PC-3 (cell line): Measurements from ENCODE around the gene GHRH. TPM values are rescaled to one million over a fixed set of nuclear protein-coding genes. Genes with fewer than 3 reads are reported as not detected.

Source experiments
- ATAC-seq: fragments of 200-7000 bp; cut with Tn5 transposase; 2 replicates; pipeline ENCODE4 v1.9.1; 2020; ENCODE audit warnings: mild to moderate bottlenecking, moderate library complexity
- BruUV-seq: library from RNA; stranded (reverse); fragments of 400-500 nt; replicated peaks from 2 replicates; lab custom pipeline; 2021; lab: Mats Ljungman, UMichigan
- CTCF ChIA-PET: fragments of 300-600 bp; sonication (Branson Sonifier 250); formaldehyde crosslinking; loops from one replicate; lab custom pipeline; 2022; ENCODE audit warnings: antibody characterized with exemption; lab: Charles Lee
- POLR2A ChIA-PET: fragments of 300-600 bp; sonication (Branson Sonifier 250); formaldehyde crosslinking; loops from one replicate; lab custom pipeline; 2022; ENCODE audit warnings: antibody characterized with exemption; ENCODE audit not compliant: unreplicated experiment; lab: Charles Lee
- DNase-seq: peaks from one replicate; pipeline ENCODE4 v3.0.0-alpha.2; 2015
- H2AFZ ChIP-seq: fragments of 300-600 bp; sonication (generic); 2 replicates; pipeline ENCODE4 v1.6.0; 2016; ENCODE audit warnings: antibody characterized with exemption, low read length
- H3F3A ChIP-seq: fragments of 300-600 bp; sonication (generic); one replicate; pipeline ENCODE4 v1.6.0; 2017; ENCODE audit warnings: antibody characterized with exemption, low read length, control low read depth, mild to moderate bottlenecking; ENCODE audit not compliant: unreplicated experiment
- H3K27ac ChIP-seq: fragments of 300-600 bp; sonication (generic); 2 replicates; pipeline ENCODE4 v1.5.1; 2016; ENCODE audit warnings: mild to moderate bottlenecking, low read length
- H3K27me3 ChIP-seq: fragments of 300-600 bp; sonication (generic); 2 replicates; pipeline ENCODE4 v1.6.1; 2016; ENCODE audit warnings: low read length, mixed read lengths
- H3K36me3 ChIP-seq: fragments of 300-600 bp; sonication (generic); 2 replicates; pipeline ENCODE4 v1.6.1; 2016; ENCODE audit warnings: low read depth, mixed run types, low read length, mixed read lengths
- H3K4me1 ChIP-seq: fragments of 300-600 bp; sonication (generic); 2 replicates; pipeline ENCODE4 v1.5.1; 2016; ENCODE audit warnings: low read length; ENCODE audit not compliant: insufficient read depth
- H3K4me2 ChIP-seq: fragments of 300-600 bp; sonication (generic); 2 replicates; pipeline ENCODE4 v1.6.0; 2016; ENCODE audit warnings: low read length
- H3K4me3 ChIP-seq: fragments of 300-600 bp; sonication (generic); 2 replicates; pipeline ENCODE4 v1.5.1; 2016; ENCODE audit warnings: mild to moderate bottlenecking, low read length, mixed read lengths
- H3K79me2 ChIP-seq: fragments of 300-600 bp; sonication (generic); 2 replicates; pipeline ENCODE4 v1.6.1; 2017; ENCODE audit warnings: low read length, mixed read lengths
- H3K9ac ChIP-seq: fragments of 300-600 bp; sonication (generic); 2 replicates; pipeline ENCODE4 v1.6.0; 2016; ENCODE audit warnings: mild to moderate bottlenecking, low read length
- H3K9me2 ChIP-seq: fragments of 300-600 bp; sonication (generic); replicated peaks from 2 replicates; pipeline ENCODE4 v1.6.1; 2016; ENCODE audit warnings: mixed run types, low read length, mixed read lengths
- H3K9me3 ChIP-seq: fragments of 300-600 bp; sonication (generic); 2 replicates; pipeline ENCODE4 v1.6.1; 2016; ENCODE audit warnings: low read length, mixed read lengths
- H4K20me1 ChIP-seq: fragments of 300-600 bp; sonication (generic); 2 replicates; pipeline ENCODE4 v1.6.1; 2016; ENCODE audit warnings: low read length, mixed read lengths
- EZH2 ChIP-seq: fragments of 300-600 bp; sonication (generic); IDR thresholded peaks from one replicate; pipeline ENCODE4 v1.6.1; 2017; ENCODE audit warnings: antibody characterized with exemption, mild to moderate bottlenecking, low read length; ENCODE audit not compliant: unreplicated experiment
- EZH2phosphoT487 ChIP-seq: fragments of 300-600 bp; sonication (generic); IDR thresholded peaks from 2 replicates; pipeline ENCODE4 v1.6.1; 2018; ENCODE audit warnings: mild to moderate bottlenecking, antibody characterized with exemption, low read length, borderline replicate concordance
- intact Hi-C: fragments of 100-400 bp; cut with micrococcal nuclease; formaldehyde crosslinking; loops from 2 replicates; pipeline ENCODE4 v1.9.0; 2023
- total RNA-seq: library from RNA; depleted of rRNA; stranded (reverse); fragments of >200 nt; gene quantifications from 2 replicates; pipeline ENCODE4 v1.2.3, GENCODE V29; 2014
- TF ChIP-seq, protein P1 (sequence below): fragments of 300-600 bp; sonication (generic); conservative IDR thresholded peaks from 2 replicates; pipeline ENCODE4 v1.5.1; 2017; ENCODE audit warnings: antibody characterized with exemption, low read depth, mild to moderate bottlenecking, low read length

Gene GHRH
- total RNA-seq, 1 experiment from 2014 or later: not detected

DNA sequence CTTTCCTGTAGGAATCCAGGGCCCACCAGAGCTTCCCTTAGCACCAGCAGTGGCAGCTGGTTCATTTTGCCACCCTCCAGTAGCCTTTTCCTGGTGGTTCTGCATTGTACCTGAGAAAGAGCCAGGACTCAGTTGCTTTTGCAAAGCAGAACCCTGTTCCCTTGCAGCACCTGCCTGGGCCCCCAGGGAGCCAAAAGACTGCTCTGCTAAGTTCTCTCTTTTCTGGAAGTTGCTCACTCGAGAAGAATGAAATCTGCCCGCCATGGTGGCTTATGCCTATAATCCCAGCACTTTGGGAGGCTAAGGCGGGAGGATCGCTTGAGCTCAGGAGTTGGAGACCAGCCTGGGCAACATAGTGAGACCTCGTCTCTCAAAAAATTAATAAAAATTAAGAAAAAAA is 24.0 kb downstream of the GHRH start:
- no peaks in the 10 kb centered on the region for H3K27me3 ChIP-seq
- ChIA-PET CTCF (no interaction called here), POLR2A (interaction anchor here (0.7 kb wide), 1 partner anchor 150 kb away, joined by 5 read pairs; no protein-coding TSS in a partner anchor)
- H3K4me1 ChIP-seq: no peaks in the 10 kb centered on the region
- no TSS peak for BruUV-seq
- H3K36me3 ChIP-seq: peaks cover 91% of the 10 kb centered on the region
- no peak overlapping the region for H3K4me2 ChIP-seq
- TF ChIP-seq, protein P1, sequence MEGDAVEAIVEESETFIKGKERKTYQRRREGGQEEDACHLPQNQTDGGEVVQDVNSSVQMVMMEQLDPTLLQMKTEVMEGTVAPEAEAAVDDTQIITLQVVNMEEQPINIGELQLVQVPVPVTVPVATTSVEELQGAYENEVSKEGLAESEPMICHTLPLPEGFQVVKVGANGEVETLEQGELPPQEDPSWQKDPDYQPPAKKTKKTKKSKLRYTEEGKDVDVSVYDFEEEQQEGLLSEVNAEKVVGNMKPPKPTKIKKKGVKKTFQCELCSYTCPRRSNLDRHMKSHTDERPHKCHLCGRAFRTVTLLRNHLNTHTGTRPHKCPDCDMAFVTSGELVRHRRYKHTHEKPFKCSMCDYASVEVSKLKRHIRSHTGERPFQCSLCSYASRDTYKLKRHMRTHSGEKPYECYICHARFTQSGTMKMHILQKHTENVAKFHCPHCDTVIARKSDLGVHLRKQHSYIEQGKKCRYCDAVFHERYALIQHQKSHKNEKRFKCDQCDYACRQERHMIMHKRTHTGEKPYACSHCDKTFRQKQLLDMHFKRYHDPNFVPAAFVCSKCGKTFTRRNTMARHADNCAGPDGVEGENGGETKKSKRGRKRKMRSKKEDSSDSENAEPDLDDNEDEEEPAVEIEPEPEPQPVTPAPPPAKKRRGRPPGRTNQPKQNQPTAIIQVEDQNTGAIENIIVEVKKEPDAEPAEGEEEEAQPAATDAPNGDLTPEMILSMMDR: no peak
- TF ChIP-seq EZH2phosphoT487 (no peak), EZH2 (no peak)
- H3K9me3 ChIP-seq: no peaks in the 10 kb centered on the region
- no peak overlapping the region for H3K9ac ChIP-seq
- H3F3A ChIP-seq: no peaks in the 10 kb centered on the region
- H3K79me2 ChIP-seq: no peaks in the 10 kb centered on the region
- DNase-seq: no peak
- no peak overlapping the region for H3K4me3 ChIP-seq
- no peak overlapping the region for H2AFZ ChIP-seq
- intact Hi-C loops: no loop called here
- H3K9me2 ChIP-seq: no peaks in the 10 kb centered on the region
- no peak overlapping the region for H3K27ac ChIP-seq
- ATAC-seq: no peak
- no peaks in the 10 kb centered on the region for H4K20me1 ChIP-seq

DNA sequence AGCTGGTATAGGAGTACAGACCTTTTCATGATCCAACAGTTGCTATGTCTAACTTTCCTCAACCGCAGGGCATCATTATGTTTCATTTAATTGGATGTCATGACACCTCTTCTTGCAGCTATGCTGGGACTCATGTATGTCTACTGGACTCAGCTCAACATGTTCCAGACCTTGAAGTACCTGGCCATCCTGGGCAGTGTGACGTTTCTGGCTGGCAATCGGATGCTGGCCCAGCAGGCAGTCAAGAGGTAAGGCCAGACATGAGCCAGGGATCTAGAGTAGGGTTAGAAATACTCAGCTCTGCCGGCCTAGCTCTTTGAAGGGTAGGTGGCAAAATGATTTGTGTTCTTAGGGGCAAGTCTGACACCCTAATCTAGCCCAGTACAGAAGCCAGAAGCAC is 25.2 kb downstream of the GHRH start:
- TF ChIP-seq EZH2phosphoT487 (no peak), EZH2 (no peak)
- TF ChIP-seq, protein P1: no peak
- H3K9me2 ChIP-seq: no peaks in the 10 kb centered on the region
- no peaks in the 10 kb centered on the region for H4K20me1 ChIP-seq
- intact Hi-C loops: no loop called here
- no peaks in the 10 kb centered on the region for H3K27me3 ChIP-seq
- no peak overlapping the region for H3K27ac ChIP-seq
- CTCF ChIA-PET: no interaction called here
- H3K4me2 ChIP-seq: no peak overlapping the region
- DNase-seq: no peak
- BruUV-seq: no TSS peak
- H3K4me1 ChIP-seq: no peaks in the 10 kb centered on the region
- no peaks in the 10 kb centered on the region for H3K79me2 ChIP-seq
- H2AFZ ChIP-seq: no peak overlapping the region
- peaks cover 91% of the 10 kb centered on the region for H3K36me3 ChIP-seq
- ATAC-seq: no peak
- H3K9ac ChIP-seq: no peak overlapping the region
- H3K4me3 ChIP-seq: no peak overlapping the region
- no peaks in the 10 kb centered on the region for H3F3A ChIP-seq
- H3K9me3 ChIP-seq: no peaks in the 10 kb centered on the region
- POLR2A ChIA-PET: no interaction called here

DNA sequence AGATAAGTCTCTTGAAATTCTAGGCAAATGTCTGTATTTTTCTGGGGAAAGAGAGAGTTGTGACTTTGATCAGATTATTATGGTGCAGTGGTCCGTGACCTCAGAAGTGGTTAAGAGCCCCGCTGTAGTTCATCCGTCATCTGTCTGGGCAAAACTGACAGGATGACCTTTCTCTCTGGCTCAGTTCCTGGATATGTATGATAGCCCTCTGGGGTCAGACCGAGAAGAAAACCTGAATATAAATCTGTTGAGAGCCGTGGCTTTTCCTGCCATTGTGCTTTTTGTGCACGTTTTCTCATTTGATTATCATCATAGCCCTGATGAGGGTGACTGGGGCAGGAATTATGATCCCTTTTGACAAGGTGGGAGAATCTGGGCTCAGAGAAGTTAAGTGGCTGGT is 26.5 kb downstream of the GHRH start:
- intact Hi-C loops: no loop called here
- CTCF ChIA-PET: no interaction called here
- Histone ChIP-seq H3K4me3 (no peak overlapping the region), H3F3A (no peaks in the 10 kb centered on the region), H3K27ac (no peak overlapping the region), H3K36me3 (peaks cover 91% of the 10 kb centered on the region), H2AFZ (no peak overlapping the region), H3K9me2 (no peaks in the 10 kb centered on the region), H3K9ac (no peak overlapping the region), H3K9me3 (no peaks in the 10 kb centered on the region), H3K4me2 (no peak overlapping the region), H3K79me2 (no peaks in the 10 kb centered on the region), H3K4me1 (no peaks in the 10 kb centered on the region), H4K20me1 (no peaks in the 10 kb centered on the region), H3K27me3 (no peaks in the 10 kb centered on the region)
- POLR2A ChIA-PET: no interaction called here
- DNase-seq (no peak), ATAC-seq (no peak)
- TF ChIP-seq, protein P1: no peak
- TF ChIP-seq EZH2phosphoT487 (no peak), EZH2 (no peak)
- no TSS peak for BruUV-seq
